Activated effector memory CD4-positive, alpha-beta T cell treated with anti-CD3 and anti-CD28 coated beads, Interleukin-2, amount 50 U/mL, for 16 hours (primary cell): ENCODE data around the gene TVP23A.
A peak's percentile ranks its signal among the peaks of the same experiment; 100 is the strongest.

Experiments used
- DNase-seq: peaks from one replicate; pipeline ENCODE4 v3.0.0-alpha.2; 2020

The TVP23A gene

GRCh38 chr16:10817963-10818941 is at the start of gene TVP23A:
TSS of gene TVP23A (minus strand) at chr16:10818794. CDS start at chr16:10818493, 301 bp downstream.
- DNase-seq, result no peak

DNA sequence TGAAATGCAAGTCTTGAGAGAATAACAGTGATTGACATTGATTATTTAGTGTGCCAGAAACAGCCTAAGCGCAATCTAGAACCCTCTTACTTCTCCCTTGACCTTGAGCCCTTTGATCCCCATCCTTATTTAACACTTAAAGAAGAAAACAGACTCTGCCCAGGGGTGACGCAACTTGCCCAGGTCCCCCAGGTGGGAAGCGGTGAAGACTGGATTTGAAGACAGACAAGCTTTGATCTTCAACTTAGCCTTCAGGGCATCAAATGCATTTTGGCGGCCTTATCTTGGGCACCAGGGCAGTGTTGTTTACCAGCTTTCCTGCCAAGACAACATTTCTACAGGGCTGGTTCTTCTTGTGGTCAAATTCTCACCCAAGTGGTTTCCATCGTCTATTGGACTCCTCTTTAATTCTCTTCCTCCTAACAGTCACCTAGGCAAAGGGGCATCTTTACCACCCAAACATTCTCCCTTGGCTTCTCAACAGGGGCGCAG is 49.6 kb upstream of the TVP23A start:
- DNase-seq, result peak; percentile 31

- no peak for DNase-seq
Observed at GRCh38 chr16:10867199-10867598, 48.6 kb upstream of the TVP23A start.

GRCh38 chr16:10865991-10866966 is 47.7 kb upstream of the TVP23A start:
- peak; percentile 52 for DNase-seq

- no peak for DNase-seq
Observed at GRCh38 chr16:10862438-10862837, 43.8 kb upstream of the TVP23A start.

DNA sequence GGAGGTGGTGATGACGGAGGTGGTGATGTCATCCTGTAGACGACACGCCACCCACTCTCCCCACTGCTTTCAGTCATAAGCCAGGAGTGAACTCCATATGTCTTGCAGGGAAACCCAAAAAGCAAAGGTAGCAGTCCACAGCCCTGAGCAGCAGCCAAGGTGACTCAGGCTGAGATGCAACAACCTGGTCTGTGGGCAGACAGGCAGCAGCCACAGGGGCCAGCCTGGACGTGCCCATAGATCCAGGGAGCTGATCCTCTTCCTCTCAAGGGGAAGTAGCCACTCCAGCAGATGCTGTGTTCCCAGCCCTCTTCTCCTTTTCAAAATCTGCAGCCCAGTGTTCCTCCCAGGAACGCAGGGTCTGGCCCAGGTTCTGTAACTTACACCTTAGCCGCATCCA is 41.1 kb upstream of the TVP23A start:
- peak; percentile 8 for DNase-seq

DNA sequence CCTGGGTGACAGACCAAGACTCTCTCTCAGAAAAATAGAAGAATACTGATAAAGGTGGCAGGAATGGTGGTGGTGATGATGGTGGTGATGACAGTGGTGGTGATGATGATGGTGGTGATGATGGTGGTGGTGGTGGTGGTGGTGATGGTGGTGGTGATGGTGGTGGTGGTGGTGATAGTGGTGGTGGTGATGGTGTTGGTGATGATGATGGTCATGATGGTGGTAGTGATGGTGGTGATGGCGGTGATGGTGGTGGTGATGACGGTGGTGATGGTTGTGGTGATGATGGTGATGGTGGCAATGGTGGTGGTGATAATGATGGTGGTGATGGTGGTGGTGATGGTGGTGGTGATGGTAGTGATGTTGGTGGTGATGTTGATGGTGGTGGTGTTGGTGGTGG is 40.4 kb upstream of the TVP23A start:
- DNase-seq, result peak; percentile 6

DNA sequence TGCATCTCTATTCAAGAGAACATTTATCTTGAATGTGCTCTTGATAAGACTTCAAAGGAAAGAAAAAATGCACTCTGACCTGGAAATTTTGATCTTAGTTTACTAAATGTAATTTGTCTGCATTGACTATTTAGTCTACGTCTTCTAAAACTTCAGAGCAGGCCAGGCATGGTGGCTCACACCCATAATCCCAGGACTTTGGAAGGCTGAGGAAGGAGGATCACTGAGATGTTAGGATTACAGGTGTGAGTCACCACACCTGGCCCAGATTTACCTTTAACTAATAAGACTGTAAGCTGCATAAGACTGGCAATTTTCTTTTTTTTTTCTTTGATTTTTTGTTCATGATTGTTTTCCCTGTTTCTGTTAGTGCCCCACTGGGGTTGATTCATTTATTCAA is 39.6 kb upstream of the TVP23A start:
- DNase-seq, result no peak

- no peak for DNase-seq
Observed at GRCh38 chr16:10856042-10856441, 37.4 kb upstream of the TVP23A start.

DNA sequence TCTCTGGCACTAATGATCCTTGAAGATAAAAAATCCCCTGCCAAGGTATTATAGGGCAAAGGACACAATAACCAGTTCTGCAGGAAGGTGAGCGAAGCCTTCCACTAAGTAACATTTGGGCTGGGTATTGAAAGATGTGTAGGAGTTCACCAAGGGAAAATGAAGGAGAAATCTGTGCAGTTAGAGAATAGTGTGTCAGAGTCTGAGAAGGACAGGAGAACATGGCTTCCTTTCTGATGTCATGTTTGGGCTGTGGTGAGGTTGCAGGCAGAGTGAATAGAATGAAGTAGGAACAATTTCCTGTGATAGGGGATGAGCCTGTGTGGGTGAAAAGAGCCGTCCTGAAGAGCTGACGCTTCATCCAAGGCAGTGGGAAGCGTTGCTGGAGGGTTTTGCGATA is 34.4 kb upstream of the TVP23A start:
- DNase-seq, result no peak

GRCh38 chr16:10852286-10852685 is 33.7 kb upstream of the TVP23A start:
- DNase-seq, result no peak

- no peak for DNase-seq
Observed at GRCh38 chr16:10851512-10851911, 32.9 kb upstream of the TVP23A start.

- DNase-seq, result peak; percentile 2
Observed at GRCh38 chr16:10850478-10850850, 31.9 kb upstream of the TVP23A start.

- peak; percentile 4 for DNase-seq
Observed at GRCh38 chr16:10849736-10850477, 31.3 kb upstream of the TVP23A start.

DNA sequence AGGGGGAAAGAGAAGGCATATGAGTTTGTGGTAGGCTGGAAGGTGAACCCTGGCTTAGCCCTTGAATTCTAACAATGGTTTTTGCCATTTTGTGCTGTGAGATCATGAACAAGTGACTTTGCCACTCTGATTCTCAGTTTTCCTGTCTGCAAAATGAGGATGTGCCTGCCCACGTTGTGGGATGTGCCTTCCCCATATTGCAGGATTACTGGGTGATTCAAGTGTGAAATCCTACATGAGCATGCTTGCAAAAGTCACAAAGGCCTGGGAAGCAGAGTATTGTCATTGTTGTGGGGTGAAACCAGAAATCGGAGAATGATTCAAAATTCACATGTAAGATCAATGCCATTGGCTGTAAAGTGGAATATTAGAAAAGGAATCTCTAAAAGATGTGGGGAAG is 28.6 kb upstream of the TVP23A start:
- no peak for DNase-seq

GRCh38 chr16:10846213-10846998 is 27.8 kb upstream of the TVP23A start:
- peak; percentile 5 for DNase-seq

- DNase-seq, result no peak
Observed at GRCh38 chr16:10840703-10841102, 22.1 kb upstream of the TVP23A start.

- peak; percentile 2 for DNase-seq
Observed at GRCh38 chr16:10839279-10839666, 20.7 kb upstream of the TVP23A start.

- DNase-seq, result peak; percentile 50
Observed at GRCh38 chr16:10838621-10839278, 20.2 kb upstream of the TVP23A start.

DNA sequence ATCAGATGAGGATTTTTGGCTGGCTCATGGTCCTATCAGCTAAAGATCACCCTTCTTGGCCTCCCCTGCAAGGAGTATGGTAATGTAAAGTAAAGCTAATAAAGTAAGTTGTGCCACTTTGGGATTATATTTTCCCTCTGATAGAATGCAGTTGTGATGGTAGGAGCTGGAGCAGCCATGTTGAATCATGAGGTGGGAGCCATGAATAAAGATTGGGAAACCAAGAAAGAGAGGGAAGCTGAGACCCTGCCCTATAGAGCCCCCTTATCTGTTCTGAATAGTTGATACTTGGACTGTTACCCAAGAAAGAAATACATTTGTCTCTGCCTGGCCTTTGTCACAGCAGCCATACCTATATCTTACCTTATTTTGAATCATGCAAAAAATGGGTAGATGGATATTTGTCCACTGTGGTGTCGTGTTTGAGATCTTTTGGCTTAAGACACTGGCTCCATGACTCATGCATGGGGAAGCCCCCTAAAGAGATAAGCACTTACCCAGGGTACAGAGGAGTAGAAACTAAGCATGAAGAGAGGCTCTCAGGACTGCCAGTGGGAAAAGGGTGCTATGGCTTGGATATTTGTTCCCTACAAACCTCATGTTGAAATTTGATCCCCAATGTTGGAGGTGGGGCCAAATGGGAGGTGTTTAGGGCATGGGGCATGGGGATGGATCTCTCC is 17.7 kb upstream of the TVP23A start:
- no peak for DNase-seq
